Central memory CD4-positive, alpha-beta T cell (primary cell): ENCODE data around the gene STK33.

Source experiments
- DNase-seq: peaks from one replicate; pipeline ENCODE4 v3.0.0; 2022
- total RNA-seq, 3 experiments: gene quantifications; one replicate each; lab custom pipeline; 2026; lab: John Stamatoyannopoulos, UW

STK33 gene
- 0.05 to 0.77 (median 0.21) reads per million in 3 experiments for total RNA-seq

- DNase-seq = no peak
Observed at GRCh38 chr11:8593935-8594909, at the start of gene STK33. Gene STK33 (minus strand): TSS chr11:8594228. CDS start chr11:8474905, 119,323 bp downstream.

- no peak for DNase-seq
Observed at GRCh38 chr11:8642196-8642841, 48.3 kb upstream of the STK33 start.

GRCh38 chr11:8641332-8641731, 47.3 kb upstream of the STK33 start:
- no peak for DNase-seq

DNA sequence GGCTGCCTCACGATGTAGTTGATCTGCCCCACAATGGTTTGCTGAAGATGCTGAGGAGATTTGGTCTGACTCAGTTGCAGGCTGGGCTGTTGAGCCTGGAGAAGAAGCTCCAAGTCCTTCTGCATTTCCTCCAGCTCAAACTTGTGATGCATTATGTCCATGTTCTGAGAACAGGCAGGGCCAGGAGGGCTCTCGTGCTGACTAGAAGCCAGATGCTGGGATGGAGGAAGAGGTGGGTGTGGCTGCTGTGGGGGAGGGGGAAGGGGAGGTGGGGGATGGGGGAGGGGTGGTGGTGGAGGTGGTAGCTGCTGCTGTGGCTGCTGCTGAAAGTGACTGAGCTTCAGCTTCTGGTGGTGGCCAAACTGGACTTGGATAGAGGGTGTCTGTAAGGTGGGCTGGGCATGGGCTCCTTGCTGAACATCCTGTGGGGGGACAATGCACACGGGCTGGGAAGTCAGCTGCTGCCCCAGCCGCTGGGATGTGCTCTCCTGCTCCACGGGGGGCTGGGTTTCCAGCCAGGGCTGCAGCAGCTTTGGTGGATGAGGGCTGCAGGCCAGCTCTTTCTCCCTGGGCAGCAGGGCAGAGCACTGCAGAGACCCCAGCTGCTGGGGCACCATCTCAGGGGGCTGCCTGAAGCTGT, 46.4 kb upstream of the STK33 start:
- no peak for DNase-seq

- DNase-seq = no peak
Observed at GRCh38 chr11:8639655-8640054, 45.6 kb upstream of the STK33 start.

GRCh38 chr11:8638300-8638699, 44.3 kb upstream of the STK33 start:
- no peak for DNase-seq

GRCh38 chr11:8636127-8636526, 42.1 kb upstream of the STK33 start:
- DNase-seq = no peak

- no peak for DNase-seq
Observed at GRCh38 chr11:8634498-8634897, 40.5 kb upstream of the STK33 start.

DNA sequence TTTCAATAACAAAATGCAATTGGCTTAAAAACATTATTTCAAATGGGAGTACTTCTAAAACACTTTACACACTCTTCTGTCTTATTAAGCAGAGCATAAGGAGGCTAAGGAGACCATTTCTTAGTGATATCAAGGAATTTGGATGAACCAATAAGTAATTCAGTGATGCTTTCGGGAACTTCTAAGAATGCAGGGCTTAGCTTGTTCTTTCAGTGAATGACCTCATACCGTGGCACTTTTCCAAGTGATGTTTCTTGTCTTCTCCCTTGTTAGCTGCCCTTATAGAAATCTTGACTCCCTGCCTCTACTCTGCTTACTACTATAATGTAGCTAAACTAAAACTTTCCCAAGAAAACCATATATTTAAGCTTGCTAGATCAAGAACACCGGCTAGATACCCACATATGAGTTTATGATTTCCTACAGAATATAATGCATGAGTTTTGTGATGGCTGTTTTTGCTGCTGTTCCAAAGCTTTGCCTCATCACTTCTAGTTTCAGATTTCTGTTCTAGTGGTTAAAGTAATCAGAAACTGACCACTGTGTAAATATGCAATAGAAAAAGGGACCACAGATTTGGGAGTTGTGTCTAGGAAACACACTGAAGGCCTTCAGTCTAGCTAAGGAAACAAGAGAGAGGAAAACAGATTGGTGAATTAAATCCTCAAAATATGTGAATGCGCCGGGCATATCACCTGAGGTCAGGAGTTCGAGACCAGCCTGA, 37.5 kb upstream of the STK33 start:
- DNase-seq = no peak

- no peak for DNase-seq
Observed at GRCh38 chr11:8624698-8625097, 30.7 kb upstream of the STK33 start.

GRCh38 chr11:8621147-8621546, 27.1 kb upstream of the STK33 start:
- no peak for DNase-seq

GRCh38 chr11:8617063-8617462, 23.0 kb upstream of the STK33 start:
- no peak for DNase-seq

GRCh38 chr11:8615291-8616032, 21.4 kb upstream of the STK33 start:
- DNase-seq = no peak

DNA sequence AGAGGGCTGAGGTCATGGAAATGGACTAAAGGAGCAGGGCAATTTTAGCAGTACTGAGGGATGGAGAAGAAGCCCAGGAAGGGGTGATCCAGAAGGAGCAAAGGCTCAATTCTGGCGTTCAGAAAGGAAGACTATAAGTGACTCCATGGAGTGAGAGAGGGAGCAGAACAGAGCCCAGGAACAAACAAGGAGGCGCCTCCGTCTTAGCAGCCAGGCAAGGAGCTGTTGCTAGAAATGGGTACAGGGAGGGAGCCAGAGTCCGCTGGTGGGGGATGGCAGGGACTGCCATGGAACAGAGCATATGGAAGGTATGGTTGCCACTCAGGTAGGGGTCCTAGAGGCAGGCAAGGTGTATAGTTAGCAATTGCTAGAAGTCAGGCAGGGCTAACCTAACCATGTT, 20.5 kb upstream of the STK33 start:
- no peak for DNase-seq

DNA sequence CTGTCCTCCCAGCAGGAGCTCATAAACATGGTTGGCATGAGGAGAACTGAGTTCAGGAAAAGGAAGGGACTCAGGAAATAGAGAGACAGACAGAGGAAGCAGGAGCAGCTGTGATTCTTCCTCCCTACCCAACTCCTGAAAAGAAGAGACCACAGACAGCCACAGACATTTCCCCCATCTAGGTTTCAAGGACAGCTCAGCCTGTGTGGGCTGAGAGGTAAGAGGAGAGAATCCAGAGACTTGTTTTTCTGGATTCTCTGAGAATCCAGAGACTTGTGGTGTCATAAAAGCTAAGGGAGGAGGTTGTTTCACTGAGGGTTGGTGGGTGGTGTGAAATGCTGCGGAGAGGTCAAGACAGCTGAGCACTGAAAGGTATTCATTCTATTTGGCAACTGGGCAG, 19.0 kb upstream of the STK33 start:
- DNase-seq = no peak

- DNase-seq = no peak
Observed at GRCh38 chr11:8612522-8612921, 18.5 kb upstream of the STK33 start.

DNA sequence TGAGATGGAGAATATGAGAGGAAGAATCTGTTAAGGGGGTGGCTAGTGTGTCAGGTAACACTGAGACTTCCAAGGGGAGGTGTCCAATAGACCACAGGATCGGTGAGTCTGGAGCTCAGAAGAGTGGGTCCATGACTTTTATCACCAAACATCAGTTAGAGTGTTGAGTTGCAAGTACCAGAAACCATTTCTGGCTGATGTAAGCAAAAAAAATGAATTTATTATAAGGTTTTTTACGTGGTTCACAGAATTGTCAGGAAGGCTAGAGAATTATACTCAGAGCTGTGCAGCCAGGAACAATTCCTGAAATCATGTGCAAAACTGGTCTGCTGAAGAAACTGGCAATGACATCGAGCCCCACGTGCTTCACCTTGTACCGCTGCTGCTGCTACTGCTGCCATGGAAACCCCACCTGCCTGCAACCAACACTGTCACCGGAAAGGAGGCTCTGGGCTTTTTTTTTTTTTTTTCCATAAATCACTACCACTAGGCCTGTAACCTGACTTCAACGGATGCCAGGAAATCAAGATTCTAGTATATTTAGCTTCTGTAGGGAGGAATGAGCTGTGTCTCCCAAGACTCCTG, 16.6 kb upstream of the STK33 start:
- peak; percentile 15 for DNase-seq

GRCh38 chr11:8608652-8609051, 14.6 kb upstream of the STK33 start:
- no peak for DNase-seq

DNA sequence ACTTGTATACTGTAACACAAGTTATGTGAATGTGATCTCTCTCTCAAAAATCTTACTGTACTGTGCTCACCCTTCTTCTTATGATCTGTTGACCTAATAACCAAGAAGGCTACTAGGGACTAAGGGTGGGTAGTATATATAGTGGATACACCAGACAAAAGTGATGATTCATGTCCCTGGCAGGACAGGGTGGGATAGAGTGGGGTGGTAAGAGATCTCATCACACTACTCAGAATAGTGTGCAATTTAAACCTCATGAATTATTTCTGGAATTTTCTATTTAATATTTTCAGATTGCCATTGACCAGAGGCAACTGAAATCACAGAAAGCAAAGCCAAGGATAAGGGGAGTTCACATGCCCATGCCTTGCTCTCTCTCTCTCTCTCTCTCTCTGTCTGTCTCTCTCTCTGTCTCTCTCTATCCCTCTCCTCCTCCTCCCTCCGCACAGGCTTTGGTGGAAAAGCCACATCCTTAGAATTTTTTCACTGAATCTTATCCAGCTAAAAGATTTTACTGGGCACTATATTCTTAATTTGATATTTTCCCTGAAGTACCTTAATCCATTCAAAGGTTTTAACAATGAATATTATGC, 12.0 kb upstream of the STK33 start:
- DNase-seq = no peak

- no peak for DNase-seq
Observed at GRCh38 chr11:8604078-8604723, 10.2 kb upstream of the STK33 start.

- DNase-seq = no peak
Observed at GRCh38 chr11:8603696-8604077, 9.7 kb upstream of the STK33 start.
